Mammary epithelial cell (primary cell): ENCODE results near the gene C13orf46.

Experiments used
- EZH2 ChIP-seq: IDR thresholded peaks from 2 replicates; pipeline ENCODE4 v1.6.1; 2012; ENCODE audit warnings: low read length, inconsistent platforms, borderline replicate concordance
- TF ChIP-seq, protein P1 (sequence below), 2 donors: IDR thresholded peaks in 1 of 2; conservative IDR thresholded peaks in 1 of 2; 2 replicates each; pipeline ENCODE4 v1.5.1; 2011 to 2012; ENCODE audit warnings: inconsistent platforms in 2 of 2, low read length in 2 of 2, mild to moderate bottlenecking in 2 of 2, control low read depth in 1 of 2, low read depth in 1 of 2; ENCODE audit not compliant: insufficient read depth in 1 of 2; ENCODE audit errors: extremely low read depth in 1 of 2

DNA sequence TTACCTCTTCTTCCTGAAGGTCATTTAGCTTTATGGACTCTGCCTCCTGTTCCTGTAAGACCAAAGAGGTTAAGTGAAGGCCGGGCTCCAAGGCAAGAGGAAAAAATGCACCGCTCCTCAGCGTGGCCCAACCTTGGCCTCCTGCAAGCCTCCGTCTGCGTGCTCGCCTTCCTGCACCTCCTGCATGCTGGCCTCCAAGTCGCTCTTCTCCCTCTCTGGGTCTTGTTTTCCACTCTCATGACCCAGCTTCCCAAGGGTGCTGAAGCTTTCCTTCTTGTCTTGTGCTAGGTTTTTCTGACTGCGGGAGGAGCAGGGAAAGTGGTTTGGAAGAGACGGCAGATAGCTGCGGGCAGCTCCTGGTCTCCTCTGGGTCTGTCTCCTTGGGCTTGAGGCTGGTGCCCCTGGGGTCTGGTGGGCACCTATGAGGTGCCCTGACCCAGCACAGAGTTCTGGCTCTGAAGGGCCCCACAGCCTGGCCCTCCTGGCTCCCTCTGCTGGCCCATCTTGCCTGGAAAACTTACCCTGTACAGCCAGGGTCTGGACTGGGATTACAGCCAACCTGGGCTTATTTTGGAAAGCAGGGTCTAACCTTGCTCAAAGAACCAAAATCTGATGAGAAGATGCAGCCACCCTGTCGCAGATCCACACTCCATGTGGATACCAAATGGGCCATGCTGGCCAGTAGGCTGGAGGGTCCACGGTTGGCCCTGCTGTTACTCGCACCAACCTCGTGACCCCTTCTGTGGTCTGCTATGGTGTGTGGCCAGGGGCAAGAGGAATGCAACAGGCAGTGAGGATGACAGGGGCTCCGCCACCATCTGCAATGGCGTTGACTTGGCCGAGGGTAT lies 5.2 kb downstream of the C13orf46 start:
- TF ChIP-seq EZH2, result no peak
- TF ChIP-seq, protein P1, sequence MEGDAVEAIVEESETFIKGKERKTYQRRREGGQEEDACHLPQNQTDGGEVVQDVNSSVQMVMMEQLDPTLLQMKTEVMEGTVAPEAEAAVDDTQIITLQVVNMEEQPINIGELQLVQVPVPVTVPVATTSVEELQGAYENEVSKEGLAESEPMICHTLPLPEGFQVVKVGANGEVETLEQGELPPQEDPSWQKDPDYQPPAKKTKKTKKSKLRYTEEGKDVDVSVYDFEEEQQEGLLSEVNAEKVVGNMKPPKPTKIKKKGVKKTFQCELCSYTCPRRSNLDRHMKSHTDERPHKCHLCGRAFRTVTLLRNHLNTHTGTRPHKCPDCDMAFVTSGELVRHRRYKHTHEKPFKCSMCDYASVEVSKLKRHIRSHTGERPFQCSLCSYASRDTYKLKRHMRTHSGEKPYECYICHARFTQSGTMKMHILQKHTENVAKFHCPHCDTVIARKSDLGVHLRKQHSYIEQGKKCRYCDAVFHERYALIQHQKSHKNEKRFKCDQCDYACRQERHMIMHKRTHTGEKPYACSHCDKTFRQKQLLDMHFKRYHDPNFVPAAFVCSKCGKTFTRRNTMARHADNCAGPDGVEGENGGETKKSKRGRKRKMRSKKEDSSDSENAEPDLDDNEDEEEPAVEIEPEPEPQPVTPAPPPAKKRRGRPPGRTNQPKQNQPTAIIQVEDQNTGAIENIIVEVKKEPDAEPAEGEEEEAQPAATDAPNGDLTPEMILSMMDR (conservative IDR thresholded peaks at IDR 0.05 in 1 of 2, IDR thresholded peaks at IDR 0.05 in 1 of 2; ENCODE audit: extremely low read depth in 1 of 2, insufficient read depth in 1 of 2, low read depth in 1 of 2, low read length in 2 of 2), result no peak
